Liver (tissue), 3 donors: ENCODE data around the gene ANTXR1.

Experiments used
- ATF3 ChIP-seq: IDR thresholded peaks from 2 replicates; pipeline ENCODE4 v1.6.1; 2016; ENCODE audit warnings: antibody characterized with exemption
- CTCF ChIP-seq: fragments of 150-350 bp; IDR thresholded peaks from 2 replicates; pipeline ENCODE4 v1.5.1; 2017; ENCODE audit warnings: improper control_type of control experiment, low read depth, low read length; ENCODE audit not compliant: missing input control
- EGR1 ChIP-seq, 2 donors: IDR thresholded peaks; 2 replicates each; pipeline ENCODE4 v1.6.1; 2016 to 2018; ENCODE audit warnings: antibody characterized with exemption in 2 of 2, low read depth in 2 of 2
- FOXA1 ChIP-seq: IDR thresholded peaks from 2 replicates; pipeline ENCODE4 v1.6.1; 2016; ENCODE audit warnings: antibody characterized with exemption
- GABPA ChIP-seq, 2 donors: IDR thresholded peaks in 1 of 2; conservative IDR thresholded peaks in 1 of 2; 2 replicates each; pipeline ENCODE4 v1.6.1; 2016; ENCODE audit warnings: antibody characterized with exemption in 2 of 2, mild to moderate bottlenecking in 1 of 2, moderate library complexity in 1 of 2
- RAD21 ChIP-seq, 2 donors: IDR thresholded peaks; 2 replicates each; pipeline ENCODE4 v1.6.1; 2016; ENCODE audit warnings: antibody characterized with exemption in 2 of 2, mild to moderate bottlenecking in 2 of 2
- RXRA ChIP-seq, 2 donors: IDR thresholded peaks; 2 replicates each; pipeline ENCODE4 v1.6.1; 2017 to 2018; ENCODE audit warnings: antibody characterized with exemption in 2 of 2, mild to moderate bottlenecking in 1 of 2
- TAF1 ChIP-seq: conservative IDR thresholded peaks from 2 replicates; pipeline ENCODE4 v1.6.1; 2016; ENCODE audit warnings: antibody characterized with exemption, mild to moderate bottlenecking
- YY1 ChIP-seq: IDR thresholded peaks from 2 replicates; pipeline ENCODE4 v1.6.1; 2016; ENCODE audit warnings: antibody characterized with exemption, mild to moderate bottlenecking
- TF ChIP-seq, protein P1 (sequence below): IDR thresholded peaks from 2 replicates; pipeline ENCODE4 v1.6.1; 2016; ENCODE audit warnings: antibody characterized with exemption
- TF ChIP-seq, protein P2 (sequence below): IDR thresholded peaks from 2 replicates; pipeline ENCODE4 v1.6.1; 2016; ENCODE audit warnings: antibody characterized with exemption, mild to moderate bottlenecking
- donor health status: healthy.
- donor health status: healthy.

GRCh38 chr2:69291721-69292120 is 278.7 kb downstream of the ANTXR1 start:
- TF ChIP-seq CTCF (no peak), RXRA (IDR thresholded peaks at IDR 0.05) (no peak), FOXA1 (no peak), TAF1 (no peak), RAD21 (IDR thresholded peaks at IDR 0.05) (no peak), EGR1 (IDR thresholded peaks at IDR 0.05; ENCODE audit: low read depth in 2 of 2) (no peak), GABPA (IDR thresholded peaks at IDR 0.05 in 1 of 2, conservative IDR thresholded peaks at IDR 0.05 in 1 of 2) (no peak), ATF3 (no peak), YY1 (no peak)
- TF ChIP-seq, protein P1, sequence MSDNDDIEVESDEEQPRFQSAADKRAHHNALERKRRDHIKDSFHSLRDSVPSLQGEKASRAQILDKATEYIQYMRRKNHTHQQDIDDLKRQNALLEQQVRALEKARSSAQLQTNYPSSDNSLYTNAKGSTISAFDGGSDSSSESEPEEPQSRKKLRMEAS, result no peak
- TF ChIP-seq, protein P2, sequence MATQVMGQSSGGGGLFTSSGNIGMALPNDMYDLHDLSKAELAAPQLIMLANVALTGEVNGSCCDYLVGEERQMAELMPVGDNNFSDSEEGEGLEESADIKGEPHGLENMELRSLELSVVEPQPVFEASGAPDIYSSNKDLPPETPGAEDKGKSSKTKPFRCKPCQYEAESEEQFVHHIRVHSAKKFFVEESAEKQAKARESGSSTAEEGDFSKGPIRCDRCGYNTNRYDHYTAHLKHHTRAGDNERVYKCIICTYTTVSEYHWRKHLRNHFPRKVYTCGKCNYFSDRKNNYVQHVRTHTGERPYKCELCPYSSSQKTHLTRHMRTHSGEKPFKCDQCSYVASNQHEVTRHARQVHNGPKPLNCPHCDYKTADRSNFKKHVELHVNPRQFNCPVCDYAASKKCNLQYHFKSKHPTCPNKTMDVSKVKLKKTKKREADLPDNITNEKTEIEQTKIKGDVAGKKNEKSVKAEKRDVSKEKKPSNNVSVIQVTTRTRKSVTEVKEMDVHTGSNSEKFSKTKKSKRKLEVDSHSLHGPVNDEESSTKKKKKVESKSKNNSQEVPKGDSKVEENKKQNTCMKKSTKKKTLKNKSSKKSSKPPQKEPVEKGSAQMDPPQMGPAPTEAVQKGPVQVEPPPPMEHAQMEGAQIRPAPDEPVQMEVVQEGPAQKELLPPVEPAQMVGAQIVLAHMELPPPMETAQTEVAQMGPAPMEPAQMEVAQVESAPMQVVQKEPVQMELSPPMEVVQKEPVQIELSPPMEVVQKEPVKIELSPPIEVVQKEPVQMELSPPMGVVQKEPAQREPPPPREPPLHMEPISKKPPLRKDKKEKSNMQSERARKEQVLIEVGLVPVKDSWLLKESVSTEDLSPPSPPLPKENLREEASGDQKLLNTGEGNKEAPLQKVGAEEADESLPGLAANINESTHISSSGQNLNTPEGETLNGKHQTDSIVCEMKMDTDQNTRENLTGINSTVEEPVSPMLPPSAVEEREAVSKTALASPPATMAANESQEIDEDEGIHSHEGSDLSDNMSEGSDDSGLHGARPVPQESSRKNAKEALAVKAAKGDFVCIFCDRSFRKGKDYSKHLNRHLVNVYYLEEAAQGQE, result no peak
